ENCODE results near the gene MIPOL1.

DNA sequence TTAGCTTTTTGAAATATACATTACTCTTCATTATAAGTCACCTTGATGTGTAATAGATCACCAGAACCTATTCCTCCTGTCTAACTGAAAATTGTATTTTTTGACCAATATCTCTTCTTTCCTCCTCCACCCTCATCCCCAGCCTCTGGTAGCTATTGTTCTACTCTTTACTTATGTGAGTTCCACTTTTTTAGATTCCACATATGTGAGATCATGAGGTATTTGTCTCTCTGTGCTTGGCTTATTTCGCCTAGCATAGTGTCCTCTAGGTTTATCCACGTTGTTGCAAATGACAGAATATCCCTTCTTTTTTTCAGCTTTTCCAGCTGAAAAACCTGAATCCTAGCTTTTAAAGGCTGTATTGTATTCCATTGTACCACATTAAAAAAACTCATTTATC lies 82.1 kb downstream of the MIPOL1 start:
- TF ChIP-seq, protein P1, sequence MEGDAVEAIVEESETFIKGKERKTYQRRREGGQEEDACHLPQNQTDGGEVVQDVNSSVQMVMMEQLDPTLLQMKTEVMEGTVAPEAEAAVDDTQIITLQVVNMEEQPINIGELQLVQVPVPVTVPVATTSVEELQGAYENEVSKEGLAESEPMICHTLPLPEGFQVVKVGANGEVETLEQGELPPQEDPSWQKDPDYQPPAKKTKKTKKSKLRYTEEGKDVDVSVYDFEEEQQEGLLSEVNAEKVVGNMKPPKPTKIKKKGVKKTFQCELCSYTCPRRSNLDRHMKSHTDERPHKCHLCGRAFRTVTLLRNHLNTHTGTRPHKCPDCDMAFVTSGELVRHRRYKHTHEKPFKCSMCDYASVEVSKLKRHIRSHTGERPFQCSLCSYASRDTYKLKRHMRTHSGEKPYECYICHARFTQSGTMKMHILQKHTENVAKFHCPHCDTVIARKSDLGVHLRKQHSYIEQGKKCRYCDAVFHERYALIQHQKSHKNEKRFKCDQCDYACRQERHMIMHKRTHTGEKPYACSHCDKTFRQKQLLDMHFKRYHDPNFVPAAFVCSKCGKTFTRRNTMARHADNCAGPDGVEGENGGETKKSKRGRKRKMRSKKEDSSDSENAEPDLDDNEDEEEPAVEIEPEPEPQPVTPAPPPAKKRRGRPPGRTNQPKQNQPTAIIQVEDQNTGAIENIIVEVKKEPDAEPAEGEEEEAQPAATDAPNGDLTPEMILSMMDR (IDR thresholded peaks at IDR 0.05), result no peak
- TF ChIP-seq POLR2A (IDR thresholded peaks at IDR 0.05), result no peak
